Dermis microvascular lymphatic vessel endothelial cell (primary cell): Measurements from ENCODE around the gene ATP6V0A4. TPM values are rescaled to one million over a fixed set of nuclear protein-coding genes. Genes with fewer than 3 reads are reported as not detected.
"Not testable (repeated sequence)": the region's sequence is repeated elsewhere in the genome, so short reads cannot be mapped to it uniquely, and the experiment has no call there.

ENCODE experiments used
- DNase-seq, 2 donors: peaks; one replicate each; pipeline versions ENCODE4 v3.0.0 to v3.0.0-alpha.2; 2010; ENCODE audit warnings: low read depth in 2 of 2
- total RNA-seq: library from RNA; depleted of rRNA; stranded (reverse); fragments of >200 nt; gene quantifications from 2 replicates; pipeline ENCODE4 v1.2.1, GENCODE V29; 2014

The ATP6V0A4 gene
- total RNA-seq, 1 donor from 2014 or later, result under 0.01 TPM

DNA sequence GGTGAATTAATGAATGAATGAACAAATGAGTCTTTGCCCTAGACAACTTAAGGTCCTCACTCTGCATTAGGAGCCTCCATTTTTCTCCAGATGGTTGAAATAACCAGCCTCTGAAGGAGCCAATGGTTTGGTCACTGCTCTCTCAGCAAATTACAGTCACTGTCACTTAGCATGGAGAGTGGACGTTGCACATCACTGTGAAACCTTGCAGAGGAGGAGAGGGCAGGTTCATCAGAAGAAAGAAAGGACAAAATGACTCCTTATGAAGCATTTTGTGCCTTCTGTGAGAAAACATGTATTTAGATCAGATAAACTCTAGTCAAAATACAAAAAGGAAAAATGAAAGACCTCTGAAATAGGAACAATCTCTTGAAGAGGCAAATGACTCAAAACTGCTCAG is 6.6 kb upstream of the ATP6V0A4 start:
- no peak for DNase-seq

DNA sequence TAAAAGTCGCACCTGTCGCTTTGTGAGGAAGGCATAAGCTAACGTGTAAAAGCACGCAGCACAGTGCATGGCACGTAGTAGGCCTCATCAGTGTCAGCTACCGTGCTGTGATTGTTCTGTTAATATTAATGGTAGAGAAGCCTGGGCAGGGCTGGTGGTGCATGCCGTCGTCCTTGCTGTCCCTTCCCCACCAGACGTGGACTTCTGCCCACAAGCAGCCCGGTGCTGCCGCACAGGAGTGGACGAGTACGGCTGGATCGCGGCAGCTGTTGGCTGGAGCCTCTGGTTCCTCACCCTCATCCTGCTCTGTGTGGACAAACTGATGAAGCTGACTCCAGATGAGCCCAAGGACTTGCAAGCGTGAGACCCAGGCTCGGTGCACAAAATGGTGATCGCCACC is 4.7 kb upstream of the ATP6V0A4 start:
- DNase-seq, result no peak

DNA sequence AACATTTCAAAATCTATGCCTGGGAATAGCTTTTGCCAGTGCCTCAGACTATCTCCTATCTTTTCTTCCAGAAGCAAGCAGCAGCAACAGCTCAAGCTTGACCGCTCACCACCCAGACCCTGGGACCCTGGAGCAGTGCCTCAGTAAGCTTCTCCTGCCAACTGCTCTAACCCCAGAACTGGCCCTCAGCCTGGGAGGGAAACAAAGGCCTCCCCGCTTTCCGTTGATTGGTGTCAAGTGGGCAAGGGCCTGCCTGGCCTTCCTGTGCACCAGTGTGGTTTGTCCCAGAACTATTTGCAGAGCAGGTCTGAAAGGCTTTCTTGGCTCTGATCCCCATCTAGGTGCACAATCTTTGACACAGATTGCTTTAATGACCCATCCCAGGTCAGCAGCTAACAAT is 3.3 kb upstream of the ATP6V0A4 start:
- no peak for DNase-seq

DNA sequence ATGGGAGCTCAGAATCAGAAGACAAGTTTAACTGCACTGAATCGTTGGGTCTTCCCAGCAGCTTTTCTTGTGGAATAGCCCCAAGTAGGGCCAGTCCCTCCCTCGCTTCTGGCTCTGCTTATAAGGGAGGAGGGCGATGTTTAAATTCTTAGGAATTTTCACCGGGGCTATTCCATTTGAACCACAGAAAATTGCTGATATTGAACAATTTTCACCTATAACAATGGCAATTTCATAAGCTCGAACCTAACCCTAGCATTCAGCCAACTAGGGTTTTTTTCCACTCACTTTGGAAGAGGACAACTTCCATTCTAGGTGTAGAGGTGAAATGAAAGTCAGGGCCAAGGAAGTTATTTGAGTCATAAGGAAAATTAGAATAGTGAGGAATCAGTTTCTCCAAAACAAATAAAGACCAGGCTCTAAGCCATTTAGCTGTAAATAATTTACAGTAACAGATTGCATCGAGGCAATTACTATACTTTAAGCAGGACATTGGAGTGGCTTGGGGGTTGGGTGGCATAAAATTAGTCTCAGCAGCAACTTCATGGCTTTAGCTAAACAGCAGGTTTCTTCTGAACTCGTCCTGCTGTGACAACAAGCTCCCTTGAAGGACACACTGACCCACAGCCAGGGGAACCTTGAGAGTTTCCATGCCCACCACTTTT is 1.5 kb upstream of the ATP6V0A4 start:
- no peak for DNase-seq

DNA sequence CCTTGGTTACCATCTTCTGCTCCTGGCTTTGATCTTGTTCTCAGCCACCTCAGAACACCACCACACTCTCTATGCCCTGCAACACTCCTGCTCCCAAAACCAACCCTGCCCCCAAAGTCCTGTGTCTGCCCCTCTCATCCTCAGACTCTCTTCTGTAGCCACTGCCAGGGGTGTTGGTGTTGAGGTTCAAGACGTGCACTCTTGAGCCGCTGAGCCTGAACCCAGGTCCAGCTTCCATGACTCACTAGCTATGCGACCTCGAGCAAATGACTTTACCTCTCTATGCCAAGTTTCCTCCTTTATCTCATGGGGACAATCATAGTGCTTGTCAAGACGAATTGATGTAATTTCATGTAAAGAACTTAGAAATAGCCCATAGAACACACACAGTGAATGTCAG is 840 bp upstream of the ATP6V0A4 start:
- no peak for DNase-seq

DNA sequence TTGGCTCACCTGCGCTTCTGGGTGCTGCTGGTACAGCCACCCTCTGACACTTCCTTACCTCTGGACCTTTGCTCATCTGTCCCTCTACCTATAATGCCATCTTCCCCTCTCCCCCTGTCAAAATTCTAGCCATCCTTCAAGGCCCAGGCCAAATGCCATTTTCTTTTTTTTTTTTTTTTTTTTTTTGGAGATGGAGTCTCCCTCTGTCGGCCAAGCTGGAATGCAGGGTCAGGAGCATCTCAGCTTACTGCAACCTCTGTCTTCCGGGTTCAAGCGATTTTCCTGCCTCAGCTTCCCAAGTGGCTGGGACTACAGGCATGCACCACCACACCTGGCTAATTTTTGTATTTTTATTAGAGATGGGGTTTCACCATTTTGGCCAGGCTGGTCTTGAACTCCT is 950 bp downstream of the ATP6V0A4 start:
- DNase-seq, result not testable (repeated sequence)

DNA sequence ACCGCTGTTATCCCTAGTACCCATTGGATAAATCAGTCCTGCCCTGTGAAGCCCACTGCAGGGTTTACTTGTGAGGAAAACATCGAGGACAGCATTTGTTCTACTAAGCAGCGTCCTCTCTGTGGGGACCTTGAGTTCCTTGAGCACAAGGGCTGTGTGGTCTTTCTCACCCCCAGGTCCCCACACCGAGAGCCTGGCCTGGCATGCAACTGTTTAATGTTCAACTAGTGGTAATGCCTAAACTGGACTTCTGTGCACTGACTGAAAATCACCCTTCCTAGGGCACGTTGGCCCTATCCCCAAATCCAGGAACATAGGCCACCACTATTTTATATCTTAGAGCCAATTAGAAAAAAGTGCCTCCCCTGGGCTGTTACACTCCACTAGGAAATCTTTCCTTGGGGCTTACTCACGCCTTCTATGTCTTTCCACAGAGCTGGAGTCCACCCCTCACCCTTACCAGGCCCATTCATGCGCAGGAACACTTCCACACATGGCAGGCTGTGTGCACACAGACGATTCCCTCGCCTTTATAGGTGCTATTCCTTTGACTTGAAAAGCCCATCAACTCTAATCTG is 1.9 kb downstream of the ATP6V0A4 start:
- no peak for DNase-seq

DNA sequence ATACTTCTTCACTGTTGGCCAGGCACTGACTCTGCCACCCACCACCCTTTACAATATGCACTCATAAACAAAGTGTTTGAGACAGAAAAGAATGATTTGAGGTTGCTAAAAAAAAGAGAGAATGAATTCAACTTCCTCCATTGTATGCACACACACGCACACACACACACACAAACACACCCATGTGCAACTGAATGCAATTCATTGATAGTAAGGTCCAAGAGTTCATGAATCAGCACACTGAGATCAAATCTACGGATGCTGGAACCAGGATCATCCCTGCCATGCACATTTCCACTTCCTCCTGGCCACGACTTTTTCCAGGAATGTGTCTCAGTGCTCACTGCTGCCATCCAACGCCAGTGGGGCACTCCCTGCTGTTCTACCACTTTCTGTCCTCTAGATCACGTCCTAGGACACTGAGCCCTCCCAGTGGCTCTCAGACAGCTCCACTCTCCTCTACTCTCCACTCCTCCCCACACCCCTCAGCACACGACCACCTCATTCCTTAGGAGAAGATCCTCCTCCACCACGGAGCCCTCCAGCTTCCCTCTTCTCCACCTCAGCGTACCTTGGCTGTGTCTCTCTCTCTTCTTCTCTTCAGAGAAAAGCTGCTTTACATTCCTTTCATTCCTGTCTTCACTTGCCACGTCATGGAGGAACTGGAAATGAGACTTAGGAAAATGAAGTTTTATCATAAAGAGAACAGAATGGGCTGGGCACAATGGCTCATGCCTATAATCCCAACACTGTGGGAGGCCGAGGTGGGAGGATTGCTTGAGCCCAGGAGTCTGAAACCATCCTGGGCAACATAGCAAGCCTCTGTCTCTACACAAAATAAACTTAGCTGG is 12.2 kb downstream of the ATP6V0A4 start:
- DNase-seq, result no peak

DNA sequence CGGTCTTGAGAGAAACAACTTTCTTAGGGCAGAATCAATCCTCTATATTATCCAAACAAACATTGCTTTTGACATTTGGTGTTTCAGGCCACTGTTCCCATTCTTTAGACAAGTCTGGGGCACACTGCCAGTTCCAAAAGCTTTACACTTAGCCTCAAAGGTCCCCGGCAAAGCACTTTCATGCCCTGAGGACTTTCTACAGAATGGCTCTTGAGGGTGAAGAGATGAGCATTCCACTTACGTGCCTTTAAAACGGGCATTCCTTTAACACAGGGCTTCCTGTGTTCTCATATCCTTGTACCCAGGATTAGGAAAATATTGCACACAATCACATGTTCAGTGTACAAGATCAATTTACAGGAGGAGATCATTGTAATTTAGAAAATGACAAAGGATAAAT is 13.3 kb downstream of the ATP6V0A4 start:
- peak in 1 of 2 donors; percentile 11 for DNase-seq

DNA sequence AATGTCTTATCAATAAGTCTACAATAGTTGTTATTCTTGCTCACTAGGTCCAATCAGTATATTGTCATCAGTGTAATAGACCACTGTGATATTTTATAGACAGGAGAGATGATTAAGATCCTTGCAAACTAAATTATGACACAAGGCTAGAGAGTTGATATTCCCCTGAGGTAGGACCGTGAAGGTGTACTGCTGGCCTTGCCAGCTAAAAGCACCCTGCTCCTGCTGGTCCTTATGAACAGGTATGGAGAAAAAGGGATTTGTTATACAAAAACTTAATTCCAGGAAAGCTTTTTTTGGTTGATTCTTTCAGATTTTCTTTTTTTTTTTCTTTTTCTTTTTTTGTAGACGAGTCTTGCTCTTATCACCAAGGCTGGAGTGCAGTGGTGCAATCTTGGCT is 17.0 kb downstream of the ATP6V0A4 start:
- no peak for DNase-seq

DNA sequence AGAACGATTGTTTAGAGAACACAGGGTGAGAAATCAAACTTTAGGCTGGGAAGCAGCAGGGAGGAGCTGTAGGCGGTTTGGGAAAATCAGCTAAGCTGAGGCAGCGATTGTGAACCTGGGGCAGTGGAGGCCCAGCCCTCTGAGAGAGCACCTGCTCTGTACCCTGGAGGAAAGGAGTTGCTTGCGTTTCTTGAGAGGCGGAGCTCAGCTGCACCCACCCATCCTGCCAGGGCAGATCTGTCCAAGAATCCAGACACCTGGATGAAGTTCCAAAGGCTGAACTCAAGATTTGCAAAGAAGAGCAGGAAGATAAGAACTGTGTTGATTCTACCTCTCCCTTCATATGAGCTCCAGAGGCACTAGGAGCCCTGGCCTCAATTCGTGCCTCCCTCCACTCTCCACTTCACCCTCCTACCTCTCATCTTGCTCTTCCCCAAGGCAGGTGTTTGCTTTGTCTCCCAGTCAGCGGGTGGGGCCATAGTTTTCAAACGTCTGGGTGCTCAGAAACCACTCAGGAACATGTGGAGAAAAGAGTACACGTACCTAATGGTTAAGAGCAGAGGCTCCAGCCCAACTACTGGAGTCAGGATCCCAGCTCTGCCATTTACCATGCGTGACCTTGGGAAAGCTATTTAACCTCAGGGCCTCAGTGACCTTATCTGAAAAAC is 21.7 kb downstream of the ATP6V0A4 start:
- no peak for DNase-seq

DNA sequence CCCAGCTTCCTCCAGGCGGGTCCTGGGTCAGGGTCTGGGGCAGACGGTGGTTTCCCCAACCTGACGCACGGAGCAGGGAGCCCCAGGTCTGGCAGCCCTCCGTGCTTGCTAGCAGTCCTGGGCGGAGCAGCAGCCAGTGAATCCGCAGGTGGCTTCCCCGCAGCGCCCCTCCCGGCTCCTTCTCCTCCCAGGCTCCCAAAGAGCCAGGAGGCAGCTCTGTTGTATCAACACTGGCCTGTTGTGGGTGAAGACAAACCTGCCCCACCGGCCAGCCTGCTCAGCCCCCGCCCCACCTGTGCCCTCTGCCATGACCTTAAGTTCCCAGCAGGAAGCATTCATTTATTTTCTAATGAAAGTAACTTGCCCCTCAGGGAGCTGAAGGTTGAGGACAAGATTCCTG is 24.2 kb downstream of the ATP6V0A4 start:
- DNase-seq, result no peak

DNA sequence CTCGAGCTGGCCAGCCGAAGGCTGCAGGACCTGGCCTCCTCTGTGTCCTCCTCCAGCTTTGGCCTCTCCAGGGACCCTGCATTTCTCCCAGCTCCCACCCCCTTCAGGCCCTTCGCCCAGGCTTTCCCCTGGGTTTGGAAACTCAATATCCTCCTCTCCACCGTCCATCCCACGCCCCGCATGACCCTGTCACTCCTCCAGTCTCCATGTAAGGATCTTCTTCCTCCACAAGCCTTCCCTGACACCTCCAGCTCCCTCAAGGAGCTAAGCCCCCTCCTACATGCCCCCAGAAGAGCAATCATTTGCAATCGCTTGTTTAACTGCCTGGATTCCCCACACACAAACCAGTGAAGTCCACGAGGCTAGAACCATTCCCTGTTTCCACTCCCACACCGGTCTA is 24.8 kb downstream of the ATP6V0A4 start:
- DNase-seq, result no peak

DNA sequence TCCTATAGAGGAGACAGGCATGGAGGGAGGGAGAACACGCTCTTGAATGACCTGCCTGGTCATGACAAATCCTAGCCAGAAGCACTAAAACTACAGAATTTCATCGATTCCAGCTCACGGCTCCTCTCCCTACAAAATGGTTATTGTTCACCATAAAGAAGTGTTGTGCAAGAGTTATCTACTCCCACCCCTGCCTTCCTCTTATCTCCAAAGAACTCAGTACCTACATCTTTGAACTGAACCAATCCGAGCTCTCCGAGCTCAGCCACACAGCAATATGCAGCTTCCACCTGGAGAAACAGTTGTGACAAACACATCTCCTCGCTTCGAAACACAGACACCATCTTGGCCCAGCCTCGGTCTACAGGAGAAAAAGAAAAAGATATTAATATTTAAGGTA is 27.1 kb downstream of the ATP6V0A4 start:
- DNase-seq, result no peak

DNA sequence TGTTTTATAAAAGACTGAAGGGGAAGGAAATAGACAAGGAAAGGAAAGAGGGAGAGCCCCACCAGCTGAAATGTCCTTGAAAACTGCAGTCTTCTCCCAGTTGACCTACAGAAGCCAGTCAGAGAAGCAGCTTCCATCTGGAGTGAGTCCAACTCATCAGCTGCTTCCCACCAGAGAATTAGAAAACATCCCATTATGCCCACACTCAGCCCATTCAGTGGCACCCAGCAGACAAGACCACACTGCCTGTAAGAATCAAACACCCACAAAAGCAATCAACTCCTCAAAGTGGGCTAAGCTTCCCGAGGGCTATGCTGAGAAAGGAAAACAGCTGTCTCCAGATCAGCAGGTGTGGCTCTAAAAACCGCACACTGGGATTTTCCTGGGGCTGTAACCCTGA is 29.8 kb downstream of the ATP6V0A4 start:
- no peak for DNase-seq

DNA sequence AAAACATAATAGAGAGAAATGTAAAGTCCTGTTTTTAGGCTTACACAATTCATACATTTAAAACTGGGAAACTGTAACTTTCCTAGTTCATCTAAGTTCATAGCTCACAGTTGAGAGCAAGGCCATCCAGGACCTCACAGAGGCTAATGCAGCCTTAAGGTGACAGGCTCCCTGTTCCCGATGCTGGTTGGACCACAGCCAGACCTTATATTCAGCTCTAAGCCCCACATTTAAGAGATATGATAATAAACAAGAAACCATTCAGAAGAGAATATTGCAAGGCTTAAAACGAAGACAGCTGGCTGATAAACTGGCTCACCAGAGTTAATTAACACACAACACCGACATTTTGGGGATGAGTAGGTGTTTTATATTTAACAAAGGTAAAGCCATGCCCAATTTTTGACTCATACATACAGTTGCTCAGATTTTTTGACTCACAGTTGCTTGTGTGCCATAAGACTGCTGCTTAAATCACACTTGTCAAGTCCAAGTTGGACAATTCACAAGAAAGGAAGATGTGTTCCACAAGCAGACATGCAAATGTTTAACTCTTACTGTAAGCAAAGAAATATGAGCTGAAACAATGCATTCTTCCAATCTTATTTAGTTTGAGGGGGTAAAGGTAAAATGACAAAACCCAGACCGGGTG is 41.3 kb downstream of the ATP6V0A4 start:
- no peak for DNase-seq

DNA sequence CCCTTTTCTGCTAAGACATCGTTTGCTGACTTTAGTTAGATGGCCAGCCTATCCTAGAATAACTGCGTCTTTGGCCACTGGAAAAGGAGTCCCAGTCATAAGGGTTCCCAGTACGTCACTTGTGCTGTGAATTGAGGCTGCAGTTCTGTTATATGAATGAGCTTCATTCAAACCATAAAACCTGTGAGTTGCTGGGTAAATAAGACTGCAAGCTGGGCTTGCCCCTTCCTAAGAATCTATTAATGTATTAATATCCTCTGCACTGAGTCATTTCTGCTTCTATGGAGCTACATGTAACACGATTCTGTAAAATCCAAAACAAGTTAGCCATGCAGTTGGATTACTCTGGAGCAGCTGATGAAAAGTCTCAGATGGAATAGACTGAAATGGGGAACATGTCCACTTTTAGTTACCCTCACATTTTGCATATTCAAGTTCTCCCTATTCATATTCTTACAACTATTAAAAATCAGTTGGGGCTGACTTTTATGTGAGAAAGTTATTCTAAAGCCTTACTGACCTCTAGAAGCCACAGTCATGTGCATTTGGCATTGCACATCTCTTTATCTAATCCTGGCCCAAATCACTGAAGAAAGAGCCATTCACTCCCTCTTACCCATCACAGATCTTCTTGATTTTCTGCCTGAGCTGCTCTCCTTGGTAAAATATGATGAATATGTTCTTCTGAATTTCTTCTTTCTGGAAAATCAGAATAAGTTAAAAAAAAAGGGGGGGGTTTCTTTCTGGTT is 42.0 kb downstream of the ATP6V0A4 start:
- no peak for DNase-seq

DNA sequence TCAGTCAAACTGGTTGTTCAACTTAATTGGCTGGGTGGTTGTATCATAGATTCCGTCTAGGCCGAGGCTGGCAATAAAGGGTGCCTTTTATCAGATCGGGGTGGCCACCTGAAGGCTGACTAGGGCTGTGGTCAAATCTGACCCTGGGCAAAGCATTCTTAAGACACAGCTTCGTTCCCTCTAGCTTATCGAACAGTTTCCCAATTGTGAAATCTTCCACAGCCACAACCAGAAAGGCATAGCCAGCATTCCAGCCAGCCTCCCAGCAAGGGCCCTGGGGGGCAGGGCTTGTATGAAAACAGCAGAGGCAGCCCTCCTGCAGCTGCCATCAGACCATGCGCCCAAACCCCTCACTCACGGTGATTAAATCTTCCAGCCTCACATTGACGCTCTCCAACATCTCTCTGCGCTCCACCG is 42.7 kb downstream of the ATP6V0A4 start:
- DNase-seq, result no peak

DNA sequence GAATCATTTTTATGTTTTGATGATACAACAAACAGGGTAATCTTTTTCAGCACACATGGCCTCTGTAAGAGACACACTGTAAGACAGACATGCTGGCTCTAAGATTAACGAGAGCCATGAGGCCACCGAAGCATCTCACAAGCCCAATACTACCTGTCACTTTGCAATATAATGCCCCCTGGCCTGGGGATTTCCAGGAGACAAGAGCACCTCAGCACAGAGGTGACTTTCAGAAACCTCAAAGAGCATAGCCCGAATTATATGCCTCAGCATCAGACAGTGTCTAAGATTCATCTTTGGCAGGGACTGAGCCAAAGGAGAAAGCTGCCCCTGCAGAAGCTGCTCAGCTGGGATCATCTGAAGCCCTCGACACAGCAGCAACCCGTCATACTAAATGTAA is 44.4 kb downstream of the ATP6V0A4 start:
- DNase-seq, result no peak

DNA sequence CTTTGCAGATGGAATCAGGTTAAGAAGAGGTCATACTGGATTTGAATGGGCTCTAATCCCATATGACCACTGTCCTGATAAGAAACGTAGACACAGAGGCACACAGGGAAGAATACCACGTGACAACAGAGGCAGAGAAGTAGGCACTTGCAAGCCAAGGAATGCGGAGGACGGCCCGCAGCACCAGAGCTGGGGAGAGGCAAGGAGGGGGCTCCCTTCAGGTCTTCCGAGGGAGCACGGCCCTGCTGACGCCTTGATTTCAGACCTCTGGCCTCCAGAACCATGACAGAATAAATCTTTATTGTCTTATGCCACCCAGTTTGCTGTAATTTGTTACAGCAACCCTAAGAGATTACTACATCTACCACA is 44.9 kb downstream of the ATP6V0A4 start:
- DNase-seq, result no peak

DNA sequence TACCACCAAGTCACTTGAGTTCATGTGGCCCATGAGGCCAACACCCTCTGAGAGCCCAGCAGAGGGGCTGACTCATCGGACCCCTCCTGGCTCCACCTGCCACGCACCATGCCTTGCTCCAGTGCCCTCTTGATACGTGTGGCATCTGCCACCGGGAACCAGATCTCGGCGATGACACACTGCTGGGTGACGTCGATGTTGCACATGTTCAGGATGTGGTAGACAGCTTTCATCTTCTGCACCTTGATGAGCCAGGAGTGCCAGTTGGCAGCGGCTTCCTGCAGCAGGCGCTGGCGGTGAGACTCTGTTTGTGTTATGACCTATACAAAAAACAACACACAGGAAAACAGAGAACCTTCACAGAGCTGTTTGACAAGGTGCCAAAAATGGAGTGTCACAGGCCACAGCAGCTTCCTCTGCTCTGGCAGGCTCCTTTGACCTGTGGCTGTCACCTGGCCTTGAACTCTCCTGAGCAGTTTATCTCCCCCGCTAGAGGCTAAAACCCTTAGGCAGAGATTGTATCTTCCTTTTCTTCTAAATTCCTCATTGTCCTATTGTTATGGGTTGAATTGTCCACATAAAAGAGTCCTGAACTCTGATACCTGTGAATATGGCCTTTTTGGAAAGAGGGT is 45.4 kb downstream of the ATP6V0A4 start:
- peak; percentile 47 to 55 for DNase-seq
